ENCODE results near the gene PPM1N.

Gene PPM1N

DNA sequence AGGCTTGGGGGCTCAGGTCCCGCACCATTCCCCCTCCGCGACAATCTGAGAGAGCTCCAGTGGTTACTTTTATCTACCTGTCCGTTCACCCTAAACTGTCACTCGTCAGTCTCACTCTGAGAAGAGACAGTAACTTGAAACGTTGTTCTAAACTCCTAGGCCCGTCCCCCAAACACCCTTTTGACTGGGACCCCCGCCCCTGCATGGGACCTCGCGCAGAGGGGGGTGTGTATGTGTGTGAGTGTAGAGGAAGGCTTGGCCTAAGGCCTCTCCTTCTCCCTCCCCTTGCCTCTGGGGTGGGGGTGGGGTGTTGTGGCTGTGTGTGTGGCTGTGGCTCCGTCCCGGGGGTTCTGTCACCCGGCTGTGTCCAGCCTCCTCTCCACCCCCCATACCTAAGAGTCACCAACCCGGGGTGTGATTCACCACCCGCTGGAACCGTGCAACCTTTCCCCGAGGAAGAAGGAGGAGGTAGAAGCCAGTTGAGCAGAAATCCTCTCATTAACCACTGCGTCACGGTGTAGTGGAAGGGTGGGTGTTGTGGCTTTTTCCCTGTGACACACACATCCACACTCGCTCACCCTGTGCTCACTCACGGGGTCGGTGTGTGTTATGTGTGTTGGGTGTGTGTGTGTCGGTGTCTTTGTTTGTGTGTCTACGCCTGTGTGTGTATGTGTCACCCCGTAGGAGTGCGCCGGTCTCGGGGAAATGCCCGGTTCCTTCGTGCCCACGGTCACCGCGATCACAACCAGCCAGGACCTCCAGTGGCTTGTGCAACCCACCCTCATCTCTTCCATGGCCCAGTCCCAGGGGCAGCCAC is 28.1 kb upstream of the PPM1N start:
- in situ Hi-C loops (cut with MboI; ENCODE audit: low sequenced_read_pairs): no loop called here

- in situ Hi-C loops (cut with MboI; ENCODE audit: low sequenced_read_pairs): no loop called here
Observed at GRCh38 chr19:45470762-45471081, 27.5 kb upstream of the PPM1N start.

DNA sequence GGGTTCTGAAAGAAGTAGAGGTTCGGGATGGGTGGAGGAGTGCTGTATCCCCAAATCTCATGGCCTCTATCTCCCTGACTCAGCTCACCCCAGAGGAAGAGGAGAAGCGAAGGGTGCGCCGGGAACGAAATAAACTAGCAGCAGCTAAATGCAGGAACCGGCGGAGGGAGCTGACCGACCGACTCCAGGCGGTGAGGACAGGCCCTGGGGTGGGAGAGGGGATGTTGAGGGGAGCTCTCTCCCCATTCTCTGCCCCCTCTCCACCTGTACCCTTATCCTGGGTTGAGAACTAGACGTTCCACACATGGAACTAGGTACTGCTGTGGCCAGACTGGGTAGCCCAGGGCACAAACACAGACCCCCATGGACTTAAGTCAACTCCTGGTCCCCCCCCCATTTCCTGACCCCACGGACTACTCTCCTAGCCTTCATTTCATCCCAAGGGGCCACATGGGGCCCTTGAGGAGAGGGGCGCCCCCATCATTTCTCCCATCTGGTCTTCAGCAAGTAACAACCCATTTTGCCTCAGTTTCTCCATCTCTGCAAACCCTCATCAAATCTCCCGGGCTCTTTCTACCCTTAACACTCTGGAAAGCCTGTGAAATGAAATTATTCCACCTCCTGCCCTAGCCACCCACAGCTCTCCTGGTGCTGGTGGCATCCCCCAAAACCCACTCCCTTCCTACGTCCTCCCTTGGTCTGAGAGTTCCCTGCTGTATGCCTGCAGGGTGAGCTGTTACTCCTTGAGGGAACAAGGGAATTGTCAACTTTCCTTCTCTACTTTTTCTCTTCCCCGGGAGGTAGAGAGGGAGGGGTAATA is 26.9 kb upstream of the PPM1N start:
- in situ Hi-C loops (cut with MboI; ENCODE audit: low sequenced_read_pairs): no loop called here

DNA sequence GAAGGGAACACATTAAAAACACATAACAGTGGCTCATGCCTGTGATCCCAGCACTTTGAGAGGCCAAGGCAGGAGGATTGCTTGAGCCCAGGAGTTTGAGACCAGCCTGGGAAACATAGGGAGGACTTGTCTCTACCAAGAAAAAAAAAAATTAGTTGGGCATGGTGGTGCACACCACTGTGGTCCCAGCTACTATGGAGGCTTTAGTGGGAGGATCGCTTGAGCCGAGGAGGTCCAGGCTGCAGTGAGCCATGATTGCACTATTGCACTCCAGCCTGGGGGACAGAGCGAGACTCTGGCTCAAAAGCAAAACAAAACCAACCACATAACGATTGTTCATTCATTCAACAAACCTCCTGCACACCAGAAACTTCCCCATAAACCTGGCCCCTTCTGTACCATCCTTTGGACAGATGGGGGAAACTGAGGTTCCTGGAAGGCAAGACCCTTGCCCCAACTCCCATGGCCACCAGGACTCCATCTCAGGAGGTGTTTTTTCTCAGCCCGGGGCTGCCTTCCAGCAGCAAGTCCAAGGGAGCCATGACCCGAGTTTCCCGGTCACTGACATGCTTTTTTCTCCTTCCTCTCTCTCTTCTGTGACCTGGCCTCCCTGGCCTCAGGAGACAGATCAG is 26.2 kb upstream of the PPM1N start:
- in situ Hi-C loops (cut with MboI; ENCODE audit: low sequenced_read_pairs): no loop called here

DNA sequence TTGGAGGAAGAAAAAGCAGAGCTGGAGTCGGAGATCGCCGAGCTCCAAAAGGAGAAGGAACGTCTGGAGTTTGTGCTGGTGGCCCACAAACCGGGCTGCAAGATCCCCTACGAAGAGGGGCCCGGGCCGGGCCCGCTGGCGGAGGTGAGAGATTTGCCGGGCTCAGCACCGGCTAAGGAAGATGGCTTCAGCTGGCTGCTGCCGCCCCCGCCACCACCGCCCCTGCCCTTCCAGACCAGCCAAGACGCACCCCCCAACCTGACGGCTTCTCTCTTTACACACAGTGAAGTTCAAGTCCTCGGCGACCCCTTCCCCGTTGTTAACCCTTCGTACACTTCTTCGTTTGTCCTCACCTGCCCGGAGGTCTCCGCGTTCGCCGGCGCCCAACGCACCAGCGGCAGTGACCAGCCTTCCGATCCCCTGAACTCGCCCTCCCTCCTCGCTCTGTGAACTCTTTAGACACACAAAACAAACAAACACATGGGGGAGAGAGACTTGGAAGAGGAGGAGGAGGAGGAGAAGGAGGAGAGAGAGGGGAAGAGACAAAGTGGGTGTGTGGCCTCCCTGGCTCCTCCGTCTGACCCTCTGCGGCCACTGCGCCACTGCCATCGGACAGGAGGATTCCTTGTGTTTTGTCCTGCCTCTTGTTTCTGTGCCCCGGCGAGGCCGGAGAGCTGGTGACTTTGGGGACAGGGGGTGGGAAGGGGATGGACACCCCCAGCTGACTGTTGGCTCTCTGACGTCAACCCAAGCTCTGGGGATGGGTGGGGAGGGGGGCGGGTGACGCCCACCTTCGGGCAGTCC is 25.5 kb upstream of the PPM1N start:
- in situ Hi-C loops (cut with MboI; ENCODE audit: low sequenced_read_pairs): no loop called here

- in situ Hi-C loops (cut with MboI; ENCODE audit: low sequenced_read_pairs): no loop called here
Observed at GRCh38 chr19:45473367-45473681, 24.9 kb upstream of the PPM1N start.

- in situ Hi-C loops (cut with MboI; ENCODE audit: low sequenced_read_pairs): no loop called here
Observed at GRCh38 chr19:45473682-45474605, 24.3 kb upstream of the PPM1N start.

GRCh38 chr19:45474606-45475521 is 23.4 kb upstream of the PPM1N start:
- in situ Hi-C loops (cut with MboI; ENCODE audit: low sequenced_read_pairs): no loop called here

GRCh38 chr19:45475537-45476291 is 22.5 kb upstream of the PPM1N start:
- in situ Hi-C loops (cut with MboI; ENCODE audit: low sequenced_read_pairs): no loop called here

DNA sequence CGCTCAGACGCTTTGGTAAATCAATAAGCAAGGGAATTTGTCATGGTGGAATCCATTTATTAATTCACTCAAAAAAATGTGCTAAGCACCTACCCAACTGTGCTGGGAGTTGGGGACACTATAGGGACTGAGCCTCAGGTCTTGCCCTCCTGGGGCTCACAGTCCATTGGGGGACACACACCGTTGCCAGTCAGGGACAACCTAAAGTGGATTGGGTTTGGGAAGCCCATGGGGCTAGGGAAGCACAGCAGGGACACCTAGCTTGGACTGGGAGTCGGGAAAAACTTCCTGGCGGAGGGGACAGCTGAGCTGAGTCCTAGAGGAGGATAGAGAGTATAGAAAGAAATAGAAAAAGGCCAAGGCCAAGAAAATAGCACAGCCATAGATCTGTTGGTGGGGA is 21.9 kb upstream of the PPM1N start:
- in situ Hi-C loops (cut with MboI; ENCODE audit: low sequenced_read_pairs): no loop called here

GRCh38 chr19:45477186-45477585 is 21.1 kb upstream of the PPM1N start:
- in situ Hi-C loops (cut with MboI; ENCODE audit: low sequenced_read_pairs): no loop called here

DNA sequence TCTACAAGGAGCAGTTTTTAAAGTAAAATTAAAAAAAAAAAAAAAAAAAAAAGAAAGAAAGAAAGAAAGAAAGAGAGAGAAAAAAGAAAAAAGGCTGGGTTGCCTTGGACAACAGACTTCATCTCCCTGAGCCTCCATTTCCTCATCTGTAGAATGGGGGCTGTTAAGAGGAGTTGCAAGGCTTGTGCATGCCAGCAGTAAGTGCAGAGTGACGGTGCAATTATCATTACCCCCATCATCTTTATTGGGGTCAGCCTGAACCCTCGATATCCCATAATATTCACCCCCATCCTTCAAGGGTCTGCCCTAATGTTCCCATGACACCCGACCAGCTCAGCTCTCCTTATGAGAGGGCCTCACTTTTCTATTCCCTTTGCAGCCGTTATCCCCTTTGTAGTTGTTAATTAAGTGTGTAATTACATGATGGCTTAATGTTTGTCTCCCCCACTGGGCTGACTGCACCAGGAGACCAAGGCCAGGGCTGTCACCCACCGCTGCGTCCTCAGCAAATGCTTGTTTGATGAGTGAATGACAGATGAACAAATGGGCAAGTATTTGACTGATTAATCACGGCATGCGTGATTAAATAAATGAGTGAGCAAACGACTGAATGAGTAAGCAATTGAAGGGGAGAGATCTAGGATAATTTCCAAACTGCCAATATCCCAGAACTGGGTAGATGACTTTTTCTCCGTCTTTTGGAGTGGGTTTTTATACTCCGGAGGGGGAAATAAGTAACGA is 20.4 kb upstream of the PPM1N start:
- in situ Hi-C loops (cut with MboI; ENCODE audit: low sequenced_read_pairs): no loop called here

- in situ Hi-C loops (cut with MboI; ENCODE audit: low sequenced_read_pairs): no loop called here
Observed at GRCh38 chr19:45478454-45479238, 19.6 kb upstream of the PPM1N start.

GRCh38 chr19:45483033-45483432 is 15.2 kb upstream of the PPM1N start:
- in situ Hi-C loops (cut with MboI; ENCODE audit: low sequenced_read_pairs): no loop called here

GRCh38 chr19:45484273-45484945 is 13.8 kb upstream of the PPM1N start:
- in situ Hi-C loops (cut with MboI; ENCODE audit: low sequenced_read_pairs): no loop called here

GRCh38 chr19:45485305-45486077 is 12.8 kb upstream of the PPM1N start:
- in situ Hi-C loops (cut with MboI; ENCODE audit: low sequenced_read_pairs): no loop called here
